CD8-positive, alpha-beta memory T cell (primary cell): ENCODE results near the gene FUT2. TPM values are rescaled to one million over a fixed set of nuclear protein-coding genes. Genes with fewer than 3 reads are reported as not detected.
A peak's percentile ranks its signal among the peaks of the same experiment; 100 is the strongest.

ENCODE experiments used
- CTCF ChIA-PET: fragments of 350-600 bp; sonication (Branson Sonifier 250); formaldehyde crosslinking; loops from one replicate; lab custom pipeline; 2021; ENCODE audit warnings: antibody characterized with exemption; lab: Charles Lee
- POLR2A ChIA-PET: fragments of 350-600 bp; sonication (Branson Sonifier 250); formaldehyde crosslinking; loops from one replicate; lab custom pipeline; 2021; ENCODE audit warnings: antibody characterized with exemption; lab: Charles Lee
- DNase-seq, 5 donors: peaks; one replicate each; pipeline versions ENCODE4 v3.0.0 to v3.0.0-alpha.2; 2020 to 2022; ENCODE audit warnings: mixed read lengths in 1 of 5
- H3K27ac ChIP-seq: one replicate; pipeline ENCODE4 v1.7.0; 2013; ENCODE audit warnings: low read depth, mild to moderate bottlenecking, low read length, moderate library complexity
- H3K27me3 ChIP-seq: 2 replicates; pipeline ENCODE4 v1.7.0; 2013; ENCODE audit warnings: low read length, mild to moderate bottlenecking; ENCODE audit not compliant: insufficient read depth, poor library complexity, severe bottlenecking
- H3K36me3 ChIP-seq: 2 replicates; pipeline ENCODE4 v1.7.0; 2013; ENCODE audit warnings: mild to moderate bottlenecking, low read length, moderate library complexity; ENCODE audit not compliant: insufficient read depth
- H3K4me1 ChIP-seq: 2 replicates; pipeline ENCODE4 v1.7.0; 2013; ENCODE audit warnings: mild to moderate bottlenecking, low read length, moderate library complexity; ENCODE audit not compliant: insufficient read depth
- H3K4me3 ChIP-seq: 2 replicates; pipeline ENCODE4 v1.7.0; 2013; ENCODE audit warnings: mild to moderate bottlenecking, low read length
- H3K9me3 ChIP-seq: 2 replicates; pipeline ENCODE4 v1.7.0; 2013; ENCODE audit warnings: mild to moderate bottlenecking, low read length
- H3K27ac Mint-ChIP-seq, 8 donors: one replicate each; pipeline ENCODE4 v1.8.0; 2020 to 2021; ENCODE audit warnings: mixed read lengths in 8 of 8, mild to moderate bottlenecking in 6 of 8, inconsistent platforms in 3 of 8, moderate library complexity in 3 of 8
- H3K27me3 Mint-ChIP-seq, 2 donors: one replicate each; pipeline ENCODE4 v1.8.0; 2020 to 2021; ENCODE audit warnings: mixed read lengths in 2 of 2, mild to moderate bottlenecking in 1 of 2, moderate library complexity in 1 of 2
- H3K36me3 Mint-ChIP-seq, 3 donors: one replicate each; pipeline ENCODE4 v1.8.0; 2020 to 2021; ENCODE audit warnings: mixed read lengths in 3 of 3, inconsistent platforms in 1 of 3, mild to moderate bottlenecking in 1 of 3
- H3K4me1 Mint-ChIP-seq, 3 donors: one replicate each; pipeline ENCODE4 v1.8.0; 2020 to 2021; ENCODE audit warnings: mixed read lengths in 3 of 3, inconsistent platforms in 1 of 3, mild to moderate bottlenecking in 1 of 3
- H3K4me3 Mint-ChIP-seq, 7 donors: one replicate each; pipeline ENCODE4 v1.8.0; 2020 to 2021; ENCODE audit warnings: mixed read lengths in 7 of 7, mild to moderate bottlenecking in 6 of 7, moderate library complexity in 4 of 7, inconsistent platforms in 2 of 7
- H3K9me3 Mint-ChIP-seq, 5 donors: one replicate each; pipeline ENCODE4 v1.8.0; 2020 to 2022; ENCODE audit warnings: mixed read lengths in 5 of 5, mild to moderate bottlenecking in 3 of 5, moderate library complexity in 2 of 5, inconsistent platforms in 1 of 5
- polyA plus RNA-seq: library from polyadenylated mRNA; unstranded; fragments of 300-500 nt; fragmentation: Illumina TruSeq; gene quantifications from one replicate; pipeline ENCODE4 v1.2.3, GENCODE V29; 2021
- total RNA-seq, 2 experiments: library from RNA; stranded (reverse); gene quantifications; one replicate each; pipeline ENCODE4 v1.2.3, GENCODE V29; 2021

Gene FUT2
- total and polyA plus RNA-seq, 3 experiments from 2014 or later = 0.33 TPM; not detected in 2

- Histone ChIP-seq H3K4me1 (peaks cover 9% of the 10 kb centered on the region), H3K27ac (no peak within 1 kb of the TSS), H3K27me3 (no peaks in the 10 kb centered on the region), H3K4me3 (no peak within 1 kb of the TSS), H3K36me3 (no peaks in the 10 kb centered on the region), H3K9me3 (no peaks in the 10 kb centered on the region)
- Mint-ChIP-seq H3K27ac (peak within 1 kb of the TSS in 2 of 8 donors; percentile 47), H3K4me3 (no peak within 1 kb of the TSS), H3K27me3 (peaks cover 0 to 1% of the 10 kb centered on the region in 2 donors), H3K36me3 (peaks cover 0 to 1% (median 0%) of the 10 kb centered on the region in 3 donors), H3K9me3 (peaks cover 0 to 2% (median 0%) of the 10 kb centered on the region in 5 donors), H3K4me1 (peaks cover 5 to 8% (median 7%) of the 10 kb centered on the region in 3 donors)
- POLR2A ChIA-PET = no interaction called here
- CTCF ChIA-PET = no interaction called here
- no peak for DNase-seq
Observed at GRCh38 chr19:48672994-48673393, 22.8 kb upstream of the FUT2 start, which contains the start of gene NTN5. NTN5 (minus strand) TSS chr19:48673017; CDS start chr19:48670986, 2,031 bp downstream.

- H3K9me3 ChIP-seq = no peaks in the 10 kb centered on the region
- H3K36me3 ChIP-seq = no peaks in the 10 kb centered on the region
- peaks cover 0 to 2% (median 0%) of the 10 kb centered on the region in 5 donors for H3K9me3 Mint-ChIP-seq
- H3K27me3 Mint-ChIP-seq = peaks cover 0 to 1% of the 10 kb centered on the region in 2 donors
- POLR2A ChIA-PET = interaction anchor here (1.0 kb wide), 1 partner anchor 28 kb away, joined by 4 read pairs; the partner anchor contains the start of gene CA11
- no peak overlapping the region for H3K4me3 ChIP-seq
- no peak overlapping the region for H3K27ac Mint-ChIP-seq
- no peak overlapping the region for H3K4me3 Mint-ChIP-seq
- peaks cover 5 to 8% (median 7%) of the 10 kb centered on the region in 3 donors for H3K4me1 Mint-ChIP-seq
- DNase-seq = no peak
- H3K36me3 Mint-ChIP-seq = peaks cover 0 to 1% (median 0%) of the 10 kb centered on the region in 3 donors
- H3K27ac ChIP-seq = no peak overlapping the region
- CTCF ChIA-PET = interaction anchor here (1.1 to 4.7 kb wide), 3 partner anchors 11 to 40 kb away, joined by 3 to 34 read pairs (median 4); partner anchors contain the start of gene CA11
- H3K27me3 ChIP-seq = no peaks in the 10 kb centered on the region
- peaks cover 9% of the 10 kb centered on the region for H3K4me1 ChIP-seq
Observed at GRCh38 chr19:48673436-48674100, 22.2 kb upstream of the FUT2 start.

GRCh38 chr19:48674216-48674809 lies 21.5 kb upstream of the FUT2 start:
- ChIA-PET CTCF (interaction anchor here (0.6 to 4.7 kb wide), 11 partner anchors 8 to 180 kb away, joined by 3 to 34 read pairs (median 4); partner anchors contain the start of gene CA11), POLR2A (interaction anchor here (1.0 kb wide), 1 partner anchor 28 kb away, joined by 4 read pairs; the partner anchor contains the start of gene CA11)
- DNase-seq = no peak
- Histone ChIP-seq H3K9me3 (no peaks in the 10 kb centered on the region), H3K27ac (no peak overlapping the region), H3K36me3 (no peaks in the 10 kb centered on the region), H3K27me3 (no peaks in the 10 kb centered on the region), H3K4me1 (peaks cover 9% of the 10 kb centered on the region), H3K4me3 (no peak overlapping the region)
- peaks cover 0 to 2% (median 0%) of the 10 kb centered on the region in 5 donors for H3K9me3 Mint-ChIP-seq
- H3K27ac Mint-ChIP-seq = no peak overlapping the region
- peaks cover 0 to 1% (median 0%) of the 10 kb centered on the region in 3 donors for H3K36me3 Mint-ChIP-seq
- peaks cover 5 to 8% (median 7%) of the 10 kb centered on the region in 3 donors for H3K4me1 Mint-ChIP-seq
- H3K4me3 Mint-ChIP-seq = no peak overlapping the region
- H3K27me3 Mint-ChIP-seq = peaks cover 0 to 1% of the 10 kb centered on the region in 2 donors

GRCh38 chr19:48674921-48675824 lies 20.6 kb upstream of the FUT2 start:
- H3K27ac Mint-ChIP-seq = peak overlapping the region in 4 of 8 donors; percentile 5 to 82 (median 50)
- peaks cover 0 to 1% of the 10 kb centered on the region in 2 donors for H3K27me3 Mint-ChIP-seq

GRCh38 chr19:48676487-48676886 lies 19.3 kb upstream of the FUT2 start:
- peaks cover 0 to 1% of the 10 kb centered on the region in 2 donors for H3K27me3 Mint-ChIP-seq
- no peak overlapping the region for H3K4me3 ChIP-seq
- no peaks in the 10 kb centered on the region for H3K27me3 ChIP-seq
- ChIA-PET CTCF (interaction anchor here (0.9 to 4.7 kb wide), 6 partner anchors 10 to 68 kb away, joined by 3 to 34 read pairs (median 4); partner anchors contain the start of gene CA11), POLR2A (no interaction called here)
- H3K36me3 Mint-ChIP-seq = no peaks in the 10 kb centered on the region
- H3K27ac Mint-ChIP-seq = peak overlapping the region in 1 of 8 donors; percentile 79
- no peak overlapping the region for H3K27ac ChIP-seq
- DNase-seq = no peak
- H3K4me1 ChIP-seq = peaks cover 9% of the 10 kb centered on the region
- no peak overlapping the region for H3K4me3 Mint-ChIP-seq
- H3K4me1 Mint-ChIP-seq = peaks cover 5 to 8% (median 7%) of the 10 kb centered on the region in 3 donors
- H3K9me3 ChIP-seq = no peaks in the 10 kb centered on the region
- H3K9me3 Mint-ChIP-seq = no peaks in the 10 kb centered on the region
- no peaks in the 10 kb centered on the region for H3K36me3 ChIP-seq

More at GRCh38 chr19:48674921-48675824, 20.6 kb upstream of the FUT2 start:
- peak; percentile 43 to 78 (median 65) for DNase-seq
- ChIA-PET CTCF (interaction anchor here (0.6 to 4.7 kb wide), 17 partner anchors 9 to 180 kb away, joined by 3 to 34 read pairs (median 3); partner anchors contain the start of gene CA11), POLR2A (interaction anchor here (1.0 kb wide), 1 partner anchor 29 kb away, joined by 4 read pairs; the partner anchor contains the start of gene CA11)
- no peaks in the 10 kb centered on the region for H3K9me3 Mint-ChIP-seq
- peaks cover 5 to 8% (median 7%) of the 10 kb centered on the region in 3 donors for H3K4me1 Mint-ChIP-seq
- no peak overlapping the region for H3K4me3 ChIP-seq
- no peaks in the 10 kb centered on the region for H3K36me3 Mint-ChIP-seq
- no peaks in the 10 kb centered on the region for H3K27me3 ChIP-seq
- H3K4me3 Mint-ChIP-seq = no peak overlapping the region
- peaks cover 9% of the 10 kb centered on the region for H3K4me1 ChIP-seq
- no peaks in the 10 kb centered on the region for H3K36me3 ChIP-seq
- no peak overlapping the region for H3K27ac ChIP-seq
- no peaks in the 10 kb centered on the region for H3K9me3 ChIP-seq

GRCh38 chr19:48676887-48677286 lies 18.9 kb upstream of the FUT2 start:
- DNase-seq = no peak
- ChIA-PET POLR2A (no interaction called here), CTCF (interaction anchor here (1.6 to 4.7 kb wide), 3 partner anchors 10 to 35 kb away, joined by 6 to 34 read pairs (median 6); partner anchors contain the start of gene CA11)
- Mint-ChIP-seq H3K4me3 (no peak overlapping the region), H3K36me3 (no peaks in the 10 kb centered on the region), H3K27ac (no peak overlapping the region), H3K27me3 (peaks cover 0 to 1% of the 10 kb centered on the region in 2 donors), H3K4me1 (peaks cover 5 to 8% (median 7%) of the 10 kb centered on the region in 3 donors), H3K9me3 (no peaks in the 10 kb centered on the region)
- Histone ChIP-seq H3K4me1 (peaks cover 9% of the 10 kb centered on the region), H3K36me3 (no peaks in the 10 kb centered on the region), H3K4me3 (no peak overlapping the region), H3K27ac (no peak overlapping the region), H3K27me3 (no peaks in the 10 kb centered on the region), H3K9me3 (no peaks in the 10 kb centered on the region)

GRCh38 chr19:48678201-48678600 lies 17.6 kb upstream of the FUT2 start:
- peaks cover 9% of the 10 kb centered on the region for H3K4me1 ChIP-seq
- no peaks in the 10 kb centered on the region for H3K36me3 Mint-ChIP-seq
- no peak for DNase-seq
- no peaks in the 10 kb centered on the region for H3K36me3 ChIP-seq
- CTCF ChIA-PET = interaction anchor here (4.7 kb wide), 1 partner anchor 33 kb away, joined by 34 read pairs; the partner anchor contains the start of gene CA11
- no peak overlapping the region for H3K27ac ChIP-seq
- H3K4me1 Mint-ChIP-seq = peaks cover 5 to 8% (median 7%) of the 10 kb centered on the region in 3 donors
- no peaks in the 10 kb centered on the region for H3K9me3 ChIP-seq
- H3K27me3 Mint-ChIP-seq = peaks cover 0 to 1% of the 10 kb centered on the region in 2 donors
- H3K9me3 Mint-ChIP-seq = no peaks in the 10 kb centered on the region
- no peak overlapping the region for H3K4me3 Mint-ChIP-seq
- H3K4me3 ChIP-seq = no peak overlapping the region
- POLR2A ChIA-PET = no interaction called here
- no peak overlapping the region for H3K27ac Mint-ChIP-seq
- H3K27me3 ChIP-seq = no peaks in the 10 kb centered on the region
